GM10847 (cell line): ENCODE results near the gene STYK1.
A peak's percentile ranks its signal among the peaks of the same experiment; 100 is the strongest.

ENCODE experiments used
- POLR2A ChIP-seq: IDR thresholded peaks from 2 replicates; pipeline ENCODE4 v1.6.1; 2011; ENCODE audit not compliant: insufficient read length; ENCODE audit errors: extremely low read depth

Gene STYK1, protein sequence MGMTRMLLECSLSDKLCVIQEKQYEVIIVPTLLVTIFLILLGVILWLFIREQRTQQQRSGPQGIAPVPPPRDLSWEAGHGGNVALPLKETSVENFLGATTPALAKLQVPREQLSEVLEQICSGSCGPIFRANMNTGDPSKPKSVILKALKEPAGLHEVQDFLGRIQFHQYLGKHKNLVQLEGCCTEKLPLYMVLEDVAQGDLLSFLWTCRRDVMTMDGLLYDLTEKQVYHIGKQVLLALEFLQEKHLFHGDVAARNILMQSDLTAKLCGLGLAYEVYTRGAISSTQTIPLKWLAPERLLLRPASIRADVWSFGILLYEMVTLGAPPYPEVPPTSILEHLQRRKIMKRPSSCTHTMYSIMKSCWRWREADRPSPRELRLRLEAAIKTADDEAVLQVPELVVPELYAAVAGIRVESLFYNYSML

DNA sequence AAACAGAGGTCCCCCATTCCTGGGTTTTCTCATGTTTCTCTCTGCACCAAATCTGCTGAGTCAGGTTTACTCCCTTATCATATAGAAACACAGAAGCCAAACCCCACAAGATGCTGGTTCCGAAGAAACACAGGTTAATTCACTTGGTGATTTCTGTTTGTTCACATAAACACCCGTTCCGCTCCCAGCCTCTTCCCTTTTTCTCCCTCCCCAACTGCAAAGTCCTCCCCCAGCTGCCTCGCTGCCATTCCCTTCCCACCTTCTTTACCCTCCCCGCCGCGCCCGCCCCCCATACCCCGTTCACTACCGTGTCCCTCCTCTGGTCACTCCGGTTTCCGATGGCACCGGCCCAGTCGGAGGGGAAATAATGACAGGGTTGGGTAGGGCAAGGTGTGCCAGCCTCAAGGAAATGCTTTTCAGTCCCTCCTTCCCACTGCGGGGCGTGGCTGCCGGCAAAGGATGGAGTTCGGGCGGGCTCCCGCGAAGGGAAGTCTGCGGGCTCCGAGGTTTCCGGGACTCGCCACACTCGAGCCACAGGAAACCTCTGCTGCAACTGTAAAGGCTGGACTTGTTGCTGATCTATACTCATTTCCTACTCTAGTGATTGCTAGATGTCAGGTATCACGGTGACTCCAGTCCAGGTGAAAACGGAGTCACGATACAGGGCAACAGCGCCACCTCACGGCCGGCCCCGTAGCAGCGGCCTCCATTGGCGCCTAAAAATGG is at the start of gene STYK1:
STYK1 (minus strand) TSS at position 394 of the 726 bp plus-strand sequence. CDS start 39,434 bp downstream, outside the sequence.
- TF ChIP-seq POLR2A = no peak

DNA sequence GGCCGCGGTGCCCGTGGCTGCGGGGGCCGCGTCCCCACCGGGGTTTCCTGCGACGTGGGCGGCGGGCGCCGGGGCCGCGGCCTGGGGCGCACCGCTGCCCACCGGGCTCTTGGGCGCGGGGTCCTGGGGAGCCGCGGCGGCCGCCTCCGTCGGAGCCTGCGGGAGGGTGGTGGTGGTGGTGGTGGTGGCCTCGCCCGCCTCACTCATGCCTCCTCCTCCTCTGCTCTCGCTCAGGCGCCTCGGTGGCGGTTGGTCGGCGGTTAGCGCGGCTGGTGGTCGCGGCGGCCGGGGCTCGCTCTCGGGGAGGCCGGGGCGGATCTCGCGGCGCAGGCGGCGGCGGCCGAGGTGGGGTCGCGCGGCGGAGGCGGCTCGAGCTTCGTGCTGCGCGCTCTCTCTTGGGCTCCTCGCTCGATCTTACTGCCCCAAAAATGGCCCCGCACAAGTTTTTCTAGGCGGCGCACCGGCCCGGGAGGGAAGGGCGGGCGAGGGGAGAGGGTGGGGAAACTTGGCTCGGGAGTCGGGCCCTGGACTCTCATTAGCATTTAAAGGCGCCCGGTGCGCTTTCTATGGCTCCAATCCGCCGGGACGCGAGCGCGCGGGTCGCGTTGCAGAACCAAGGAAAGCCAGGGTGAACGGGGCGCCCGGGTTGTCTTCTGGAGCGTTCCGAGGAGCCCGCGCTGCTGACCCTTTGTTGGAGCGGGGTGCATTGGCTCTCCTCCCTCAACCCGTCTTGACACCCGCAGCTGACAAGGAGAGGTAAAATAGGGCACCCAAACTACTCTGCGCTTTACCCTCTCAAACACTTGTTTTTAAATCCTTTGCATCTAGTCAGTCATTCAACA is 49.3 kb upstream of the STYK1 start, which contains the start of gene YBX3:
YBX3 (minus strand) TSS at position 419 of the 842 bp plus-strand sequence; CDS start at position 207, 212 bp downstream.
- TF ChIP-seq POLR2A = peak; percentile 54

DNA sequence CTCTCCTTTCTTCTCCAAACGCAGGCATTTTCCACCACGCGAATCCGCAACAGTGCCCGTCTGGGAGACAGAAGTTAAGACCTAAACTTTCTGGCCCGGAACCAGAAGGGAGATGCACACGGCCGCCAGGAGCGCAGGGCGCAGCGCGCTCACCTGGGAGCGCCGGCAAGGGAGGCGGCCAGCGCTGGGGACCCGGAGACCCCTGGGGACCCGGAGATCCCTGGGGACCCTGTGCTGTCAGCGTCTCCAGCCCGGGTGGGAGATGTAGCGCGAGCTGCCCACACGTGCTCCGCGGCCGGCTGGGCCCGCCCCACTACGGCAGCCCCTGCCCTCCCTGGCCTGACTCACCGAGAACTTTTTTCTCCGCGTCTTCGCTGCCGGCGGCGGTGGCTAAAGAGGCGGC is 48.7 kb upstream of the STYK1 start:
- TF ChIP-seq POLR2A = no peak

DNA sequence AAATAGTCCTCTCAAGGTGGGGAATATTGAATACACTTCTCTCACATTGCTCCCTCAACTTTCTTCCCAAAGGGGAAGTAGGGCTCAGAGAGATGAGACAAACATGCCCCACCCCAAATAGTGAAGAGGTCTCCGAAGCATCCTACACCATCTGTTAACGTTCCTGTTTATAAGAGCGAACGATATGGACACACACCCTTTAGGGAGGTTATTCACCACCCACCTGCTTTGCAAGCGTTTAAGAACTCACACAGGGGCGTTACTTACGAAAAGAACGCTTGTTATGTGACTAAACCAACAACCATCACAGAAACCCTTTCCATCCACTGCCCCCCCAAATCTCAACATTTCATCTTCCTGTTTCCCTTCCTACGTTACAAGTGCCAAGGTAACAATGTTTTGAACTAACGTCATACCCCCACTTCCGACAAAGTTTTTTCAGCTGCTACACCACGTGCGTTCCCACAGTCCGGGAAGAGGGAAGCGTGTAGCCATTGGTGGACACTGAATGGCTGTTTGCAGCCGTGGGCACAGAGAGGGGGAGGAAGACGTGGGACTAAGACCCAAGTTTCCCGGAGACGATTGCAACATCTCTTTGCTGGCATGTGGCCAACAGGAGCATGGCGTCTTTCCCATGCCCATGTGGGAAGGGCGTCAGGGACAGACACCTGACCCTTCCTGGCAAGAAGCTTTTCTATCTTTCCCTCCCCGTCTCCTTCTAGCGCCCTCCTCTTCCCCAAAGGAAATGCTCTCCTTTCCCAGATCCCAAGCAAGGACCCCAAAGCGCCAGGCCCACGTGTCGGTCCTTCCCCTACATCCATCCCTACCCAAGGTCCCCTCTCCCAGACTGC is 48.0 kb upstream of the STYK1 start:
- TF ChIP-seq POLR2A = no peak

DNA sequence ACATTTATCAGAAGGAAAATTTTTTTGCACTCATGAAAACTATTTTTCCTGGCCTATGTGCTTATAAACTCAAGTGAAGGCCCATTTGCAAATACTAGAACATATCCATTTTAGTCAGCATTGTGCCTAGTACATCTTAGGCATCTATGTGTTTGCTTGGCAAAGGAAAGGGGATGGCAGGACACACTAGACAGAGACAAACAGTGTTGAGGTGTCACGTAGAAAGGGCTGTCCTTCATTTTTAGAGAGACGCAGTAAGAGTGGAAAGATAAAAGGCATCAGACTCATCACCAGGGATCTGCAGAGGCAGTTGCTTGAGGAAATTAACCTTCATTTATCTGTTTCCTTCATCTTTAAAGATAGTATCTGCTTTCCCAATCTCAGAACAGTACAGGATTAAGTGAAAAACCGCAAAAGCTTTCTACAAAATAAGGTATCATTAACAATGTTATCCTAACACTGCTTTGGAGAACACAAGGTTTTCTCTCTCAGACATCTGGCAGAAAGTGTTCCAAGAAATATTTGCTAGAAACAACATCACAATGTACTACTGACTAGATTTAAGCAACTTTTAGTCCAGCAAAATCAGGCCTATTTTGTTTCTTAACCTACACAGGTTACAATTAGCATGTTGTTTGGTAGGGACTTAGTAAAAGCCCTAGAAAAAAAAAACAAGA is 47.3 kb upstream of the STYK1 start:
- no peak for TF ChIP-seq POLR2A

DNA sequence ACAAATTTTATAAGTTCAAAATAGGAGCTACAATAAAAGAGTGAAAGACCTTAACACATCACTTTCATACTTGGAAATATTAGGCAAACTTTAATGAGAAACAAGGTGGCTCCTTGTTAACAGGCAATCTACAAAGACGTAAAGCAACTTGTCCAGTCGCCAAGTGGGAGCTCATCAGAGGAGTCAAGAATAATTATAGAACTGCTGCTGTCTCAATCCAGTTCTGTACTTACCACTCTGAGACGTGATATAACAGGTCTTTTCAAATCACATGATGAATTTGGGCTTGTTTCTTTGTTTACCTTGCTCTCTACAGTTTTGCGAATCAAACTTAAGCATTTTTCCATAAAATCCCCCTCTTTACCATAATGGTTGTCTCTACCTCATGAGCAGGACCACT is 45.6 kb upstream of the STYK1 start:
- no peak for TF ChIP-seq POLR2A

DNA sequence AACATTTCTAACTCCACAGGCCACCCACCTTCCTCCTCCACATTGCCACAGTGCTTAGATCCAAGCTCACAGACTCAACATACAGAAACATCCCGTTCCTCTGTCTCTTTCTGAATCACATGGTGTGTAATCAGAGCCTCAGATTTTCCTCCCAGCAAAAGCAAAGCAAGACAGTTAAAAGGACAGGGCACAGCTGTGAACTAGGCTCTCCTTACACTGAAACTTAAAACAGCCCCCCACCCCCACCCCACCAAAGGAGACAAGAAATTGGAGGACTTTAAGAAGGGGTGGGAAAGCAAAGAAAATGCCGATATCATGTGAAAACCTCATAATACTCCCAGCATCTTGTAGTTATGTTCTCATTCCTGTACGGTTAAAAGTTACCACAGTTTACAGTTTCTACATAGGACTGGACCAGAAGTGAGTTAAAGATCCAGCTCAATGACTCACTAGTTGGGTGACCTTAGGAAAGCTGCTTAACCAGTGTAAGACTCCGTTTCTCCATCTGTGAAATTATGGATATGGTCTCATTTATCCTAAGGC is 44.5 kb upstream of the STYK1 start:
- TF ChIP-seq POLR2A = no peak

DNA sequence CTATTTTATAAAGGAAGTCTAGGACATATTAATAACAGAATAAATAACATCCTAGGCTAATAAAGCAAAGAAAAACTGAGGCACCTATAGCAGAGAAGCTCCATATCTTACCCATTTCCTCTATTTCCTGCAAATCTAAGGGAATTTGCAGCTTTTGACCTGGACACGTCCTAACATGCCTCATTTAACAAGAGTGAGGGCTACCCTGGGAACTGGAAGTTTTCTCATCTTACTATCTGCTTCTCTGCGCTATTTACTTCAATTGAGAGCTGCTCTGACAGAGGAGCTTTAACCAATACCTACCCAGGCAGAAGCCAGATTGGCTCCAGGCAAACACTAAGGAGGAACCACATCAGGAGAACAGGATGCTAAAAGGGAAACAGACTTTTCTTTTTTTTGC is 43.6 kb upstream of the STYK1 start:
- TF ChIP-seq POLR2A = no peak

DNA sequence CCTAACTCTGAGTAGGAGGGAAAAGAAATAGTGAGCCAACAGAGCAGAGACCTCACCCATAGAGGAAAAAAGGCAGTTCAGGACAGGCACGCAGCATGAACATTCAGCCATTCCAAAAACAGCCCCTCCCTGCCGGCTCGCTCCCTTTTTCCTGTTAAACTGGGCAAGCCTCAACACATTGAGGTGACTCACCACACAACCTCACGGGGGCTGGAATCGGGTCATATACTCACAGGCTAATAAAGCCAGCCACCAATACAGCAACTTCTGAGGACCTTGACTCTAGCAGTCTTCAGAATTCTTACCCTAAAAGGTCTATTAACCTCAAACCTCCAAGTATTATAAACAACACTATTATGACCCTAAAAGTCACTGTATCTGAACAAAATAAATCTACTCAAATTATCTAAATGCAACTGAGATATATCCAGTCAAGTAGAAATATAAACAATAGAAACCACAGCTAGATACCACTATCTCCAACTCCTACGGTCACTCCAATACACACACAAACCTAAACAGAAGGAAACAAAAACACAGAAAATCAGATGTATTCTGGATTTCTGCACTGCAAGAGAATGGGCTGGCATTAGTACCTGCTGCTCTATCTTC is 43.0 kb upstream of the STYK1 start:
- no peak for TF ChIP-seq POLR2A

DNA sequence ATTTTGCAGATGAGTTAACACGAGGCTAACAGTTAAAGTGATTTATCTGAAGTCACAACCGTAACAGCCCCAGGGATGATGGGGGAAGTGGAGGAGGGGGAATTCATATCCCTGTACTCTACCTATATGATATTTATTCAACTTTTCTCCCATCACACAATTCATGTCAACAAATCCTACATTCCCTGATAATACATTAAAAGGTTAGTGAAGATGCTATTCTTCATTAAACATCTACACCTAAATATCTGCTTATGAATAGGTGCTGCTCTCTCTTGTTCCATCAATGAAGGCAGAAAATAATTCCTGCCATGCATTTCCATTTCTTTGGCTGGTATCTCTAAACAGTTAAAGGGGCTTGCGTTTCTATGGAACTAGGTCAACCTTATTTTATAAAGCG is 42.4 kb upstream of the STYK1 start:
- no peak for TF ChIP-seq POLR2A

DNA sequence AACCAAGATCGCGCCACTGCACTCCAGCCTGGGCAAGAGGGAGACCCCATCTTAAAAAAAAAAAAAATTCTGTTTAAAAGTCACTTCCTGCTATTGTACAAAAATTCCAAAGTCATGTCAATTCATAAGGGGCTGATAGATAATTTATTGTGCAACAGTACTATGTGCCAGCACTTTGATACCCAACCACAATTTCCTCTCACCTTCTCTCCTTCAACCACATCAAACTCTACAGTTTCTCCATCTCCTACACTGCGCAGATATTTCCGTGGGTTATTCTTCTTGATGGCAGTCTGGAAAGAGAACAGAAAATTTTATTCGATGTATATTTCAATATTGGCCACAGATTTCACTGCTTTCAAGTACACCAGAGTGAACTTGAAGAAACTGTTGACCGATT is 41.6 kb upstream of the STYK1 start:
- no peak for TF ChIP-seq POLR2A

DNA sequence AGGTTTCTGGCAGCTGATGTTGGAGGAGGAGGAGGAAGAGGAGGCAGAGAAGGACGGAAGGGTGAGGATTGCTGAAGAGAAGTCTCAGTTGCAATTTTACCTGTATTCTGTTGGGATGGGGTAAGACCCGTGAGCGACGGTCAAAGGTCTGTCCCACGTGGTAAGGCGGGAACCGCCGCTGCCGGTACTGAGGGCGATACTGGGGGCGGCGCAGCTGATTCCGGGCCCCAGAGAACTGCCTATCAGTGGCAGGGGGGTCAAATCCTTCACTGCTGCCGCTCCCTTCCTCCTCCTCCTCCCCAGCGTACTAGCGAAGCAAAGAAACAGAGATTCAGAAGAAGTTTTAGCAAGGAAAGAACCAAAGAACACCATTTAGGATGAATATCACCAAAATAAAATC is 36.0 kb upstream of the STYK1 start:
- TF ChIP-seq POLR2A = no peak

DNA sequence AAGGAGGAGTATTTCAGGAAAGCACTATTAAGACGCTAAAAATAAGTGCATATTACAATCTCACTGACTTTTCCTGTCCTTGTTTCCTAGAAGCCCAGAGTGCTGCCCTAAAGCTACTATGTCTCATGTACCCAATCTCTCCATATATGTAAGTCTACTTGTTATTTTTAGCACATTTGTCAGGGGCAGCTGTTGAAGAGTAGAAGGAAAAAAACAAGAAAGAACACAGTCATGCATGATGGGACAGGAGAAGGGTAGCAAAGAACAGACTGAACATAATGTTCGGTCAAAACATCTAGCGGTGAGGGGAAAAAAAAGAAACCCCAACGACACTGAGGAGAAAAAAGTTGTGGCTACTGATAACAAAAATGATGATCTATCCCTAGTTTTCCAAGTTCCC is 35.0 kb upstream of the STYK1 start:
- TF ChIP-seq POLR2A = no peak

DNA sequence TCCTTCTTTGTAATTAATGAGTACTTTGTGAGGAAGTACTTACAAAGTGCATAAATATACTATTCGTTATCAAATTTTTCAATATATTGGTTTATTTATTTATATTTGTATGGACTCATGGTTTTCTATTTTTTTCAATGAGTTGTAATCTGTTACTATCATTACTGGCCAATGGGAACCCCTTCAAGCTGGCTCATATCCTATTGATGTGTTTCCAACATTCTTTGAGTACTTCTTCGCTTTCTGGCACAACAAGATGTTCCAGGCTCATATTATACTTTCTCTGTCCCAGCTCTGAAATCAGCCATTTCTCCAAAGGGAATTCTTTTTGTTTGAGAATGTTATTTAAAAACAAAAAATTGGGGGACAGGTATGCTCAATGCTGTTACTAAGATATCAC is 31.8 kb upstream of the STYK1 start:
- no peak for TF ChIP-seq POLR2A

DNA sequence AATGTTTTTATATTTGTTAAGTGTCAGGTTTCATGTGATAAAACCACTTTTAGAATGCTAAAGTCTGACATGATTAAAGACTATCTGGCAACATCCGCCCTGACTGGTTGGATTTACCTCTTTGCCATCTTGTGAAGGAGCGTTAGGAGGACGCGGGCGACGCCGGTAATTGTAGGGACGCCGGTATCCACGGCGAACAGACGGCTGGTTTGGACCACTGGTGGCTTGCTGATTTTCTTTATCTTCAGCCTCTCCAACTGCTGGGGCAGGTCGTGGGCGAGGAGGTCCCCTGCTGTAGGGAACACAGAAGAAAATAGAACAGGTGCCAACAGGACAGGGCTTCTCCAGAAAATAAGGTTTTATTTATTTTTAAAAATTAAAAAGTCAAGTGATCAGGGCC is 28.0 kb upstream of the STYK1 start:
- no peak for TF ChIP-seq POLR2A
